HG03469 (cell line): ENCODE results near the gene NFILZ.
"Not testable (repeated sequence)": the region's sequence is repeated elsewhere in the genome, so short reads cannot be mapped to it uniquely, and the experiment has no call there.

Source experiments
- ATAC-seq: cut with Tn5 transposase; IDR thresholded peaks from one replicate; pipeline ENCODE4 v1.9.1; 2021; ENCODE audit warnings: mild to moderate bottlenecking, moderate library complexity, moderate number of reproducible peaks; ENCODE audit not compliant: unreplicated experiment

NFILZ gene

DNA sequence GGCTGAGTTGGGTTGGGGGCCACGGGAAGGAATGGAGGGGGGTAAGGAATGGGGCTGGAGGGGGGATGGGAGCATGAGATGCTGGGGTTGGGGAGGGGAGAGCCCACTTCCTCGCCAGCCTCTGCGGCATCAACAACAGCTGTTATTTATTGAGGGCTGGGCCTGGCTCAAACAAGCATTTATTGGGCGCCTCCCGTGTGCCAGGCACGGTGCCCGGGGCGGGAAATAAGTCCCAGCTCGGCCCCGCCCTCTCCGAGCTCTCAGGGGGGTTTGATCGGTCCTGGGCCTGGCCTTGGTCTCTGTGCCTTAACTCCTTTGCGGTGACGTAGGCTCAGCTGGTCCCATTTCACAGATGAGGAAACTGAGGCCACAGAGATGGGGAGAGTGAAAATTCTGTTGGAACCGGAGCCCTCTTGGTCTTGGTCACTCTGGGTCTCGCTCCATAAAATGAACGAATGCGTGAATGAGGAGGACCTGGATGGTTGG is 19.0 kb upstream of the NFILZ start:
- no peak for ATAC-seq

DNA sequence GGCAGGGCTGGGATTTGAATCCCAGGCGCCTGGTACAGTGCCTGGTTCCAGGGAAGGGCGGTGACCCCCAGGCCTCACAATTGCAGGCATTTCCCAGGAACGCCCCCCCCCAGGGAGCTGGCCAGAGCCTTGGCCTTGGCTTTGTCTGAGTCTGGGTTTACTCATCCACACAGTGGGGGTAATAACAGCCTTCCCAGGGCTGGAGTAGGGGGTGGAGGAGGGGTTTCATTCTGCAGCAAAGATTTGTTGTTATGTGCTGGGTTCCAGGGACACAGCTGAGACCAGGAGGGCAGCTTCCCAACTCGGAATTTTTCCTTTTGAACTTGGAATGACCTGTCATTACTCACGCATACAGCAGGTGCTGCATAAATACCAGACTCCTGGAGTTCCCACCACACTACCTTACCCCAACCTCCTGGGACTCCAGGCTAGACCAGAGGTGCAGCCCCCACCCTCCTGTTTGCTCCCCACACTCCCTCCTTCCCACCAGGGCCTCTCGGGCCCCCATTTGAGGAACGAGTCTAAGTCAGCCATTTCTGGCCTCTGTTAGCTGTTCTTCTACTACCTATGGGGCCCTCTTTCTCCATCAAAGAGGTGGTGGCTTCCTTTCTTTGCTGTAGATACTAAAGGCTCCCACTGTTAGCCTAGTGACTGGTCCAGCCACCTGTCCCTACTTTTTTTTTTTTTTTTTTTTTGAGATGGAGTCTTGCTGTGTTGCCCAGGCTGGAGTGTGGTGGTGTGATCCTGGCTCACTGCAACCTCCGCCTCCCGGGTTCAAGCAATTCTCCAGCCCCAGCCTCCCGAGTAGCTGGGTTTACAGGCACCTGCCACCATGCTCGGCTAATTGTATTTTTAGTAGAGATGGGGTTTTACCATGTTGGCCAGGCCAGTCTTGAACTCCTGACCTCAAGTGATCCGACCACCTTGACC is 18.3 kb upstream of the NFILZ start:
- no peak for ATAC-seq

DNA sequence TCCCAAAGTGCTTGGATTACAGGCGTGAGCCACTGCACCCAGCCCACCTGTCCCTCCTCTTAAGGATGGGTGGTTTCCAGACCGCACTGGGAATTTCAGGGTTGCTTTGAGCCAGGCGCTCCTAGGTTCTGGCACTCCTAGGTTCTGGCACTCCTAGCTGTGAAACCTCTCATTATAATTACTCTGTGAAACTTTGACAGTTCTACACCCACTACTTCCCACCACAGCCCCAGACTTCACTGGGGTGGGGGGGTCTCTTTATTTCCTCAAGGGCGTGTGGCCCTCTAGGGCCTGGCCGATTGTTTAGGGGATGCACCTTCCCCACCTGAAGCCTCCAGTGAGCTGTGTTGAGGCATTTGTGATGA is 17.6 kb upstream of the NFILZ start:
- no peak for ATAC-seq

DNA sequence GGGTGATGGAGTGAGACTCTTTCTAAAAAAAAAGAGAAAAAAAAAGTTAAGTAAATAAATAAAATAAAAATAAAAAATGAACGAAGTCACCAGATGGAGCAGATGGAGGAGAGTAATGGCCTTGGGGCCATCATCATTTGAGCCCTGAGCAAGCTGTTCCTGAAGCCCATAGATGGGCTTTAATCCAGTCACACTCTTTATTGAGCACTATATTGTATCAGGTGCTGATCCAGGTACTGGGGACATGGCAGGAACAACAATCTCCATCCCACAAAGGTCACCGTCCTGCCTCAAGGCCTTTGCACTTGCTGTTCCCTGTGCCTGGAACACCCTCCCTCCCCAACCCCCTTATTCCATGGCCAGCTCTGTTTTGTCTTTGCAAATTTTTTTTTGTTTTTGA is 16.0 kb upstream of the NFILZ start:
- ATAC-seq: no peak

DNA sequence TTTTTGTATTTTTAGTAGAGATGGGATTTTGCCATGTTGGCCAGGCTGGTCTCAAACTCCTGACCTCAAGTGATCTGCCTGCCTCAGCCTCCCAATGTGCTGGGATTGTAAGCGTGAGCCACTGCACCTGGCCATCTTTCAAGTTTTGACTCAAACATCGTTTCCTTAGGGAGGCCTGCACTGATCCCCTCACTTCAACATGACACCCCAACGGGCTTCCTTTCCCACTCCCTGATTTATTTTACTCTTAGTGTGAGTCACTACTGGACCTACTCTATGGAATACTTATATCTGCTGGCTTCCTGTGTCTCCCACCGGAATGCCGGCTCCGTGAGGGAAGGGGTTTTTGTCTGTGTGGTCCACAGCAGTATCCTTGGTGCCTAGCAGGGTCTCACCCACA is 15.4 kb upstream of the NFILZ start:
- ATAC-seq: no peak

DNA sequence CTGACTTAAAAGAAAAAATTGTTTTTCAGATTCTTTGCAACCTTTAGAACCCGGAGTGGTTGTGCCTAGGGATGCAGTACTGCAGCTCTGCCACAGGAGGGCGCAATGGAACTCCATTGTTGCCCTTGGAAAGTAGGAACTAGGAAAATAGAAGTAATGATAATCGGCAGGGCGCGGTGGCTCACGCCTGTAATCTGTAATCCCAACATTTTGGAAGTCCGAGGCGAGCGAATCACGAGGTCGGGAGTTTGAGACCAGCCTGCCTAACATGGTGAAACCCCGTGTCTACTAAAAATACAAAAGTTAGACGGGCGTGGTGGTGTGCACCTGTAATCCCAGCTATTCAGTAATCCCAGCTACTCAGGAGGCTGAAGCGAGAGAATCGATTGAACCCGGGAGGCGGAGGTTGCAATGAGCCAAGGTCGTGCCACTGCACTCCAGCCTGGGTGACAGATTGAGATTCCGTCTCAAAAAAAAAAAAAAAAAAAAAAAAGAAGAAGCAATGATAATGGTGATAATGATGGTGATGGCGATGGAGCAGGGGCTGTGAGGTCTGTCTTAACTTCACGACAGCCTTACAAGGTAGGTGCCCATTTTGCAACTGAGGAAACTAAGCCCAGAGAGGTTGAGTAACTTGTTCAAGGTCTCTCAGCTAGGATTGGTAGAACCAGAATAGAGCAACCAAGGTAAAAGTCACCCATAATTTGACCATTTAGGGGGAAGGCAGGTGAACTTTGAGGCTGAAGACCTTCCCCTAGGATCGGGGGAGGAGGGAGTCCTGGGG is 14.4 kb upstream of the NFILZ start:
- ATAC-seq: no peak

DNA sequence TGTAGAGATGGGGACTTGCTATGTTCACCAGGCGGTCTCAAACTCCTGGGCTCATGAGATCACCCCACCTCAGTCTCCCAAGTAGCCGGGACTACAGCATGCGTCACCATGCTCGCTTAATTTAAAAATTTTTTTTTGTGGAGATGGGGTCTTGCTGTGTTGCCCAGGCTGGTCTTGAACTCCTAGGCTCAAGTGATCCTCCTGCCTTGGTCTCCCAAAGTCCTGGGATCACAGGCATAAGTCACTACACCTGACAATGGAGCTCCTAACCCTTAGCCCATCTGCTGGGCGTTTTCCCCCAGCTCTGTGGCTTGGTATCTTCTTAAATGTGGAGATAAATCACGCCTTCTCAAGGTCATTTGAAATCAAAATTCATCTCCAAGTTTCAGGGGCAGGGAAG is 13.6 kb upstream of the NFILZ start:
- ATAC-seq: no peak

DNA sequence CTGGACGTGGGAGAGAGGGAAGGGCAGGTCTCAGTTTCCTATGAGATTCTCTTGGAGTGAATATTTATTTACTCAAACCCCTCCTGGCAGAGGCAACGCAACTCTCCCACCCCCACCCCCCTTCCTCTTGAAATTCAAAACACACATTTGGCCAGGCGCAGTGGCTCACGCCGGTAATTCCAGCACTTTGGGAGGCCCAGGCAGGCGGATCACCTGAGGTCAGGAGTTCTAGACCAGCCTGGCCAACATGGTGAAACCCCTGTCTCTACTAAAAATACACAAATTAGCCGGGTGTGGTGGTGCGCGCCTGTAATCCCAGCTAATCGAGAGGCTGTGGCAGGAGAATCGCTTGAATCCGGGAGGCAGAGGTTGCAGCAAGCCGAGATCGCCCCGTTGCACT is 13.1 kb upstream of the NFILZ start:
- not testable (repeated sequence) for ATAC-seq

DNA sequence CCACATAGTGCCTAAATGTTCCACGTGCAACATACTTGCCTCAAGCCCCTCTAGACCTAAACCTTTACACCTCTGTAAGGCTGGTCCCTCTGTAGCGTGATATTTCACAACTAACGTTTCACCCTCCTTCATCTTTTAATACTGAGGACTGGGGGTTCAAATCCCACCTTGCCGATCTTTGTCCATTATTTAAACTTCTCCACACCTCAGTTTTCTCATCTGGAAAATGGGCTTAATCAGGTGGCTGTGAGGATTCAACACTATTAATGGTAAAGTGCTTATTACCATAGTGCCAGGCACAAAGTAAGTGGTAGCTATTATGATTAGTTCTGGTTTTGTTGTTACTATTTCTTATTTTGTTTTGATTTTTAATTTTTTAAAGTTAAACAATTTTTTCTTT is 12.4 kb upstream of the NFILZ start:
- no peak for ATAC-seq

DNA sequence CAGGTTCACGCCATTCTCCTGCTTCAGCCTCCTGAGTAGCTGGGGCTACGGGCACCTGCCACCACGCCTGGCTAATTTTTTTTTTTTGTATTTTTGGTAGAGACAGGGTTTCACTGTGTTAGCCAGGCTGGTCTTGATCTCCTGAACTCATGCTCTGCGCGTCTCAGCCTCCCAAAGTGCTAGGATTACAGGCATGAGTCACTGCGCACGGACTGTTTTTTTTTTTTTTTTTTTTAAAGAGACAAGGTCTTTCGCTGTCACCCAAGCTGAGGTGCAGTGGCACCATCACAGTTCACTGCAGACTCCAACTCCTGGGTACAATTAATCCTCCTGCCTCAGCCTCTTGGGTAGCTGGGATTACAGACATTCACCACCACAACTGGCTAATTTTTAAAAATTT is 11.7 kb upstream of the NFILZ start:
- no peak for ATAC-seq

DNA sequence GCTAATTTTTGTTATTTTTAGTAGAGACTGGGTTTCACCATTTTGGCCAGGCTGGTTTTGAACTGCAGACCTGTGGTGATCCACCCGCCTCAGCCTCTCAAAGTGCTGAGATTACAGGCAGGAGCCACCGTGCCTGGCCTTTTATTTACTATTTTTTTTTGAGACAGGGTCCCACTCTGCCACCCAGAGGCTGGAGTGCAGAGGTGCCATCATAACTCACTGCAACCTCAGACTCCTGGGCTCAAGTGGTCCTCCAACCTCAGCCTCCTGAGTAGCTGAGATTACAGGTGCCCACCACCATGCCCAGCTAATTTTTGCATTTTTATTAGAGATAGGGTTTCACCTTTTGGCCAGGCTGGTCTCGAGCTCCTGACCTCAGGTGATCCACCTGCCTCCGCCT is 7.5 kb upstream of the NFILZ start:
- not testable (repeated sequence) for ATAC-seq

DNA sequence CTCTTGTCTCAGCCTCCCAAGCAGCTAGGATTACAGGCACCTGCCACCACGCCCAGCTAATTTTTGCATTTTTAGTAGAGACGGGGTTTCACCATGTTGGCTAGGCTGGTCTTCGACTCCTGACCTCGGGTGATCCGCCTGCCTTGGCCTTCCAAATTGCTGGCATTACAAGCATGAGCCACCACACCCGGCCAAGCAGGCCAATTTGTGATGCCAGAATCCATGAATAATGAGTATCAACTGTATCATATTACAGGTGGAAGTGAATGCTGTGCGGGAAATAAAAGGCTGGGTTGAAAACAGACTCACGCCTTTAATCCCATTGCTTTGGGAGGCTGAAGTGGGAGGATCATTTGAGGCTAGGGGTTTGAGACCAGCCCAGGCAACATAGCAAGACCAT is 3.6 kb upstream of the NFILZ start:
- ATAC-seq: no peak

DNA sequence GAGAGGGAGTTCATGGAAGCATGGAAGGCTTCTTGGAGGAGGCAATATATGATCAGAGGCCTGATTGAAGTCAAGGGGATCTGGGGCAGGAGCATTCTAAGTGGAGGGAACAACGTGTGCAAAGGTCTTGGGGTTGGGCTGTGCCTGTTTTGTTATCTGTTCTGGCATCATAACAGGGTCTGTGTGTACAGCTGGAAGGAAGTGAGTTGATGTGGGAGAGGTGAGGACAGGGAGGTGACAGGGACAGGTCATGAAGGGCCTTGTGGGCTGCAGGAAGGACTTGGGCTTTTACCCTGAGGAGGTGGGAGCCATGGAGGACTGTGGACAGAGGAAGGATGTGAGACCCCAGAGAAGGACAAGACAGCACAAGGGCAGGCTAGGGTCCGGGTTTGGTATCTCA is 1.2 kb upstream of the NFILZ start:
- ATAC-seq: no peak

DNA sequence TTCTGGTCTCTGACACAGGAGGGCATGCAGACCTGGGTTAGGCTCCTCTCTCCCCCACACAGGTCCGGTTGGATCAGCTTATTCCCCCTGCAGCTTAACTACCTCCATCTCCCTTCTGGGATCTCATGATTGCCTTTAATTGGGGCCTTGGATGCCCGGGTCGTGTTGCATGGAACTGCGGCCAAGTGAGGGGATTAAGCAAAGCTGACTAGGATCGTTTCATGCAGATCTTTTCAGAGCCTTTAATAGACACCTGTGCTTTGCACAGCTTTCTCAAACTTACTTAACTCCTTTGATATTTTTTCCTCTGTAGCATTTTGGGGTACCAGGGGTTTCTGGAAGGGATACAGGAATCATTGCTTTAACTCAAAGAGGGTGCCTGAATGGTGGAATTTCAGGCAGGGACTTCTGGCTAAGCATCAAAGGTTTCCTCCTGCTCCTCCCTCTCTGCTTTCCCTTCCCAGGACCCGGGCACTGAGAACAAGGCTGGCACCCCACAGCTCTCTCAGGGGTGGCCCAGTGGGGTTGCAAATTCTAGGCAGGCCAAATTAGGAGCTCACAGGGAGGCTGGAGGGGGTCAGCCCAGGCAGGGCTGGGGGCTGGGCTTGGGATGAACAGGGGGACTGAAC is 477 bp downstream of the NFILZ start:
- ATAC-seq: no peak

DNA sequence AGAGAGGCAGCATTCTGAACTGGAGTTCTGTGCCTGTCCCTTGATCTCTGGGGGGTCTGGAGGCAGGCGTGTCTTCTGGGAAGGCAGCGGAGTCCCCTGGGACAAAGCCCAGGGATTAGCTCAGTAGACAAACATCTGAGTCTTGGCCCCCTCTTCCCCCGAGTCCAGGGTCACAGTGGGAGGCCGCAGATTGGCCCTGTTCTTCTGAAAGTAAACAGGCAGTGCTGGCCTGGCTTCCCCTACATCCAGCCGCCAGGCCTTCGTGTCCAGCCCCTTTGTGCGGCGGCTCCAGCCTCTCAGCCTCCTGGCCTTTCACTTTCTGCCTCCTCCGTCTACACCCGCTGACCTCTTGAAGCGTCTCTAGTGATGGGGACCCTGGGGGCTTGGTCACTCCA is 989 bp downstream of the NFILZ start:
- no peak for ATAC-seq

DNA sequence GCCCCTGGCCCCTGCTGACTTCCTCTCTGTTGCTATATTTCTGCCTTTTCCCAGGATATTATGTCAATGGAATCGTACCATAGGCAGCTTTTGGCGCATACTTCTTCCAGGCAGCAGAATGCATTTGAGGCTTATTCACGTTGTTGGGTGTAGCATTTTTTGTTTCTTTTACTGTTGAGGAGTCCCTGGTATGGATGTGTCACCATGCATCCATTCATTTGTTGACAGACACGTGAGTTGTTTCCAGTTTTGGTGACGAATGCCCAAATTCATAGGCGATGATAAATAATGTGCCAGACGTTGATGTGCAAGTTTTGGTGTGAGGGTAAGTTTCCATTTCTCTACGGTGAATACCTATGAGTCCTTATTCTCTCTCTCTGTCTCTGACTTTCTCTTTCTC is 5.0 kb downstream of the NFILZ start:
- no peak for ATAC-seq

DNA sequence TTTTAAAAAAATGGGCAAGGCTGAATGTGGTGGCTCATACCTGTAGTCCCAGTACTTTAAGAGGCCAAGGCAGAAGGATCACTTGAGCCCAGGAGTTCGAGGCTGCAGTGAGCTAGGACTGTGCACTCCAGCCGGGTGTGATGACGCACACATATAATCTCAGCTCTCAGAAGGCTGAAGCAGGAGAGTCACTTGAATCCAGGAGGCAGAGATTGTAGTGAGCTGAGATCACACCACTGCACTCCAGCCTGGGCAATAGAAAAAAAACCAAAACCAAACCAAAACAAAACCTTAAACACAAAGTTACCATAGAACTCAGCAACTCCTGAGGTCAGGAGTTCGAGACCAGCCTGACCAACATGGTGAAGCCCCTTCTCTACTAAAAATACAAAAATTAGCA is 6.6 kb downstream of the NFILZ start:
- ATAC-seq: not testable (repeated sequence)

DNA sequence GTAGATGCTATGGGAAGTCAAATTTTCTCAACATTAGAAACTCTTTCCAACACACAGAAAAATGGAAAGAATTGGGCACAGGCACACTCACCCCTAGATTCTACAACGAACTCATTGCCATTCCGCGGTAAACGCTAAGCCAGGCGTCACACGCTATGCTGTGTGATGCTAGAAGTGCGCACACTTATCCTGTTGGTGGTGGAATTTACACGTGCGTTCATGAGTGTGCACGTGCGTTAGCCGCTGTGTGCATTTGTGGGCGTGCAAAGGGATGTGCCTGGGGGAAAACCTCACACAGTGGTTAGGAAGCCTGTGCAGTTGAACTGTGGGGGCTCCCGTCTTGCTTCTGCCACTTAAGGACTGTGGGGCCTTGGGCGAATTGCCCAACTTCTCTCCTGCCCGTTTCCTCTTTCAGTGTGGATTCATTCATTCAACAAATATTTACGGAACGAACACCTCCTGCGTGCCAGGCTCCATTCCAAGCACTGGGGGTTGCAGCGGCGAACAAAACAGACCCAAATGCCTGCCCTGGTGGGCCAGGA is 7.7 kb downstream of the NFILZ start:
- ATAC-seq: no peak

DNA sequence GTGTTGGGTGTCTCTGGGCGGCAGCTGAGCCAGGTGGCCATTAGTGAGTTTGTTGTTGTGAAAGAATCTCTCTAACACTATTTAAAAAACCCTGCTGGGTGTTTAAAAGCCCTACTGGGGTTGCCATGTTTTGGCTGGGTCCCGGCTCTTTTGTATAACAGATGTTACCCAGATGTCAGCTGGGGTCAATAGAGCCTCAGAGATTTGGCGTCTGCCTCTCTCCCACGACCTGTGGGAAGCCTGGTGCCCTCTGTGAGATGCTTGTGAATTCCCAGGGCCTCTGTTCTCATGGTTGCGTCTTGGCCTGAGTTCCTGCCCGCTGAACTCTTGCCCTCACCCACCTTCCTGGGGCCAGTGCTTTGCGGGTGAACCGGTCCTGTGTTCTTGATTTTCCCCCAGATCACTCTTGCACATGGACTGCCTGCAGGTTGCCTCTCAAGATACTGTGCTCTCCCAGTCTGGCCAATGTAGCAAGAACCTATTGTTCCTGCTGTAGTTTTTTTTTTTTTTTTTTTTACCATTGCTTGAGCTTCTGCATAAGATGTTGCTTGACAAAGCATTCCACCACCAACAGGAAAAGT is 9.5 kb downstream of the NFILZ start:
- no peak for ATAC-seq

DNA sequence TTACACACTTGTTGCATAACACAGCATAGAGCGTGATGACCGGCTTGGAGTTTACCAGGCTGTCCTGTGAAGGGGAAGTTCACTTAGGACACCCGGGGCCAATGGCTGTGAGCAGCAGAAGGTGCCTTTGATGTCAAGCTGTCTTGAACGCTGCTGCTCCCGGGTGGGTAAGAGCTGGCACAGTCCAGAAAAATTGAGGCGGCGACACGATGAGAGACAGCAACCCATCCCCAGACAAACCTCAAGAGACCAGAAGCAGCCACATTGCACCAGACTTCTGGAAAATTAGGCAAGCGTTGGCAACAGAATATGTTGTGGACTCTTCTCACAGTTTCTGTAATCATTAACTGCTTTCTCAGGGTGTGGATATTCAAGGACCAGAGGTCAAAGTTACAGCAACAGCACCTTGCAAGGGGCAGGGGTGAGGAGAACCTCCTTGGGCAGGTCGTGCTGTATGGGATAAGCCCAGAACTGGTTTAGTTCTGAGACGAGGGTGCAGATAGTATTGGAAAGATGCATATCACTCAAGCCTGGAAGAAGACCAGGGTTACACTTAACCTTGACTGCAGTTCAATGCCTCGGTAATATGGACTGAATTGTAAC is 10.1 kb downstream of the NFILZ start:
- no peak for ATAC-seq
